Motor neuron (in vitro differentiated cells): ENCODE results near the gene OR2G2. TPM values are rescaled to one million over a fixed set of nuclear protein-coding genes. Genes with fewer than 3 reads are reported as not detected.
A peak's percentile ranks its signal among the peaks of the same experiment; 100 is the strongest.

Experiments
- ATAC-seq, 8 experiments: fragments of 200-7000 bp; cut with Tn5 transposase; replicated peaks in 6 of 8; 2 replicates each; pipeline ENCODE4 v1.8.0; 2021; ENCODE audit warnings: mild to moderate bottlenecking in 8 of 8, moderate library complexity in 8 of 8
- H3K27ac ChIP-seq, 2 donors: fragments of 250-450 bp; sonication (Bioruptor Pico); 2 replicates each; pipeline ENCODE4 v1.9.0; 2021; ENCODE audit warnings: antibody characterized with exemption in 2 of 2, mild to moderate bottlenecking in 2 of 2, moderate library complexity in 1 of 2
- H3K4me1 ChIP-seq, 2 donors: fragments of 250-450 bp; sonication (Bioruptor Pico); replicated peaks in 1 of 2; 2 replicates each; pipeline ENCODE4 v1.6.1; 2021; ENCODE audit warnings: antibody characterized with exemption in 2 of 2, mild to moderate bottlenecking in 2 of 2, moderate library complexity in 1 of 2
- H3K4me3 ChIP-seq, 5 donors: fragments of 250-450 bp; sonication (Bioruptor Pico); 2 replicates each; pipeline ENCODE4 v1.9.0; 2021; ENCODE audit warnings: antibody characterized with exemption in 5 of 5, mild to moderate bottlenecking in 5 of 5, moderate library complexity in 4 of 5
- WGBS, 10 experiments: fragments of 450-650 bp; shearing (Covaris generic); methylation state at CpG; one replicate each; pipeline ENCODE4 v1.0.0; 2022; 5-methylcytosine and 5-hydroxymethylcytosine counted together
- in situ Hi-C, 9 experiments: fragments of 400-800 bp; cut with MboI; loops; one replicate each; pipeline ENCODE4 v1.15.0; 2021; ENCODE audit warnings: low sequenced_read_pairs in 9 of 9, low pct_unique_long_range_greater_than_20kb in 2 of 9; ENCODE audit not compliant: unreplicated experiment in 9 of 9
- total RNA-seq, 8 experiments: library from RNA; unstranded; fragments of 300-600 nt; gene quantifications; 2 replicates each; pipeline versions ENCODE4 v1.2.3 to v1.2.4, GENCODE V29; 2022

OR2G2 gene
- total RNA-seq, 8 experiments from 2014 or later: 0.21 to 1.0 TPM; not detected in 6

- WGBS, 10 experiments: 0 to 69% (median 51%) methylated on average over 1 to 3 of the region's 3 CpGs; no CpG with 5 or more reads in 1 of the 10 experiments
These were observed 11.6 kb upstream of the OR2G2 start for GRCh38 chr1:247576514-247576913.

GRCh38 chr1:247578946-247579460 lies 9.2 kb upstream of the OR2G2 start:
- H3K27ac ChIP-seq: no peak overlapping the region
- ATAC-seq: no peak
- 0 to 100% (median 78%) methylated on average over 1 to 4 of the region's 5 CpGs; no CpG with 5 or more reads in 2 of the 10 experiments for WGBS, 10 experiments
- H3K4me1 ChIP-seq: no peaks in the 10 kb centered on the region
- in situ Hi-C loops: no loop called here
- no peak overlapping the region for H3K4me3 ChIP-seq

More at GRCh38 chr1:247576514-247576913, 11.6 kb upstream of the OR2G2 start:
- no peak for ATAC-seq
- in situ Hi-C loops: no loop called here
- Histone ChIP-seq H3K4me1 (no peaks in the 10 kb centered on the region), H3K4me3 (no peak overlapping the region), H3K27ac (no peak overlapping the region)

- 0 to 89% (median 57%) methylated on average over 1 to 2 of the region's 2 CpGs for WGBS, 10 experiments
- Histone ChIP-seq H3K4me3 (no peak within 1 kb of the TSS), H3K4me1 (no peaks in the 10 kb centered on the region), H3K27ac (no peak within 1 kb of the TSS)
- ATAC-seq: no peak
- in situ Hi-C loops: no loop called here
These were observed 17.1 kb downstream of the OR2G2 start, which contains the start of gene OR2G3 for GRCh38 chr1:247605286-247605685. Gene OR2G3 (plus strand): TSS chr1:247605586. CDS start chr1:247605586, 0 bp downstream.

- ATAC-seq: no peak
- 0 to 73% (median 63%) methylated on average over 1 of the region's 1 CpG; no CpG with 5 or more reads in 3 of the 10 experiments for WGBS, 10 experiments
- H3K27ac ChIP-seq: no peak overlapping the region
- H3K4me3 ChIP-seq: no peak overlapping the region
- in situ Hi-C loops: no loop called here
- no peaks in the 10 kb centered on the region for H3K4me1 ChIP-seq
These were observed 25.2 kb downstream of the OR2G2 start for GRCh38 chr1:247613405-247613804.

GRCh38 chr1:247614625-247615024 lies 26.5 kb downstream of the OR2G2 start:
- 57 to 77% (median 67%) methylated on average over 2 to 5 of the region's 5 CpGs; no CpG with 5 or more reads in 5 of the 10 experiments for WGBS, 10 experiments
- ATAC-seq: no peak
- Histone ChIP-seq H3K4me1 (no peaks in the 10 kb centered on the region), H3K4me3 (no peak overlapping the region), H3K27ac (no peak overlapping the region)
- in situ Hi-C loops: no loop called here

- in situ Hi-C loops: no loop called here
- WGBS, 10 experiments: 0 to 73% (median 25%) methylated on average over 1 to 3 of the region's 3 CpGs; no CpG with 5 or more reads in 3 of the 10 experiments
- Histone ChIP-seq H3K4me1 (no peaks in the 10 kb centered on the region), H3K27ac (no peak overlapping the region), H3K4me3 (no peak overlapping the region)
- no peak for ATAC-seq
These were observed 39.8 kb downstream of the OR2G2 start for GRCh38 chr1:247627951-247628350.

GRCh38 chr1:247638011-247638410 lies 49.9 kb downstream of the OR2G2 start:
- in situ Hi-C loops: no loop called here
- no peak for ATAC-seq
- Histone ChIP-seq H3K4me1 (no peaks in the 10 kb centered on the region), H3K4me3 (no peak overlapping the region), H3K27ac (no peak overlapping the region)
- 0 to 70% (median 33%) methylated on average over 1 to 4 of the region's 4 CpGs; no CpG with 5 or more reads in 4 of the 10 experiments for WGBS, 10 experiments

GRCh38 chr1:247638781-247639180 lies 50.6 kb downstream of the OR2G2 start:
- in situ Hi-C loops: no loop called here
- ATAC-seq: no peak
- Histone ChIP-seq H3K27ac (no peak overlapping the region), H3K4me3 (peak overlapping the region in 1 of 5 donors; percentile 39), H3K4me1 (no peaks in the 10 kb centered on the region)
- 30 to 88% (median 67%) methylated on average over 3 to 6 of the region's 6 CpGs; no CpG with 5 or more reads in 1 of the 10 experiments for WGBS, 10 experiments

Other genes with a start within 250 kb of the OR2G2 start
- gene NLRP3, start 172.2 kb upstream of the OR2G2 start, total RNA-seq: under 1 TPM in 6 of 8 experiments, not detected in 2; 0.20 to 0.81 (median 0.41) TPM
- gene OR2B11, start 130.3 kb upstream of the OR2G2 start, total RNA-seq: under 1 TPM in 5 of 8 experiments, not detected in 3; 0.14 to 0.76 (median 0.31) TPM
- gene OR2C3, start 51.9 kb upstream of the OR2G2 start, total RNA-seq: under 1 TPM in 5 of 8 experiments, not detected in 3; 0.04 to 0.38 (median 0.09) TPM
- under 1 TPM in 4 of 8 experiments, not detected in 4; 0.14 to 0.25 (median 0.21) TPM for gene GCSAML, start 39.2 kb upstream of the OR2G2 start, total RNA-seq
- under 1 TPM in 2 of 8 experiments, not detected in 6; 0.61 to 0.76 TPM for gene OR2G3, start 17.2 kb downstream of the OR2G2 start, total RNA-seq
- under 1 TPM in 5 of 8 experiments, not detected in 3; 0.04 to 0.71 (median 0.18) TPM for gene OR13G1, start 91.4 kb downstream of the OR2G2 start, total RNA-seq
- gene OR6F1, start 128.3 kb downstream of the OR2G2 start, total RNA-seq: under 1 TPM in 3 of 8 experiments, not detected in 5; 0.09 to 0.31 (median 0.28) TPM
- not detected for gene OR14K1, start 150.3 kb downstream of the OR2G2 start, total RNA-seq
- gene OR14A2, start 159.8 kb downstream of the OR2G2 start, total RNA-seq: not detected
- gene OR1C1, start 172.2 kb downstream of the OR2G2 start, total RNA-seq: 1 to 10 TPM in 1 of 8 experiments, under 1 TPM in 5, not detected in 2; 0.07 to 1.3 (median 0.20) TPM
- not detected for gene OR14A16, start 235.8 kb downstream of the OR2G2 start, total RNA-seq